Activated CD4-positive, alpha-beta T cell treated with anti-CD3 and anti-CD28 coated beads for 48 hours (primary cell): Measurements from ENCODE around the gene SKP1.
A peak's percentile ranks its signal among the peaks of the same experiment; 100 is the strongest.
"Not testable (repeated sequence)": the region's sequence is repeated elsewhere in the genome, so short reads cannot be mapped to it uniquely, and the experiment has no call there.

Source experiments
- DNase-seq: peaks from one replicate; pipeline ENCODE4 v3.0.0-alpha.2; 2020

SKP1 gene

GRCh38 chr5:134176511-134177368 is at the start of gene SKP1:
Gene SKP1 (minus strand): TSS chr5:134176950. CDS start chr5:134174022, 2,928 bp downstream.
- peak; percentile 90 for DNase-seq

DNA sequence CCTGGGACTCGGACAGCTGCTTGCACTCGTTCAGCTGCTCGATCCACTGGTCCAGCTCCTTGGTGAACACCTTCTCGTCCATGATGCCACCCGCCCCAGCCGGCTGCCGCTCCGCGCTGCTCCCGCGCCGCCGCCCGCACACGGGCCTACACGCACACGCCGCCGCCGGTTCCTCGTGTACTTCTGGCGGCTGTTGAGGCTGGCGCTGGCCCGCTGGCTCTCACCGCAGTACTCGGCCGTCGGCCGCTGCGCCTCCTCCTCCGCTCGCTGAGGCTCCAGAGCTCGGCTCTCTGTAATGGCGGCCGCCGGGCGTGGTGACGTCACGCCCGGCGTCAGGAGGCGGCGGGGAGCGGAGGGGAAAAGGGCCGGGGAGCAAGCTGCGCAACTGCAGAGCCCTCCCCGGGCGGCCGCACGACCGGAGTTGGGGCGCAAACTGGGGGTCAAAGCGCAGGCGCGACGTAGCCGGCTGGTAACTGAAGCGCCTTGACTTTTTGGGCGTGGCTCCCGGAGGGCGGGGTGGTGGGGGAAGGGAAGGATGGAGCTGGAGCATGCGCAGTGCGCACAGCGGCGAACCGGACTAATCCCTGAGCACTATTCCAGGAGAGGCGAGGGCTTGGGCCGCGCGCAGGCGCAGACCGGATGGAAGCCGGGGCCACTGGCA is 49.2 kb upstream of the SKP1 start, which contains the start of gene PPP2CA:
PPP2CA (minus strand) TSS at position 294 of the 661 bp plus-strand sequence; CDS start at position 82, 212 bp downstream.
- DNase-seq, result peak; percentile 99

- DNase-seq, result peak; percentile 80
Observed at GRCh38 chr5:134224888-134225779, 48.4 kb upstream of the SKP1 start.

DNA sequence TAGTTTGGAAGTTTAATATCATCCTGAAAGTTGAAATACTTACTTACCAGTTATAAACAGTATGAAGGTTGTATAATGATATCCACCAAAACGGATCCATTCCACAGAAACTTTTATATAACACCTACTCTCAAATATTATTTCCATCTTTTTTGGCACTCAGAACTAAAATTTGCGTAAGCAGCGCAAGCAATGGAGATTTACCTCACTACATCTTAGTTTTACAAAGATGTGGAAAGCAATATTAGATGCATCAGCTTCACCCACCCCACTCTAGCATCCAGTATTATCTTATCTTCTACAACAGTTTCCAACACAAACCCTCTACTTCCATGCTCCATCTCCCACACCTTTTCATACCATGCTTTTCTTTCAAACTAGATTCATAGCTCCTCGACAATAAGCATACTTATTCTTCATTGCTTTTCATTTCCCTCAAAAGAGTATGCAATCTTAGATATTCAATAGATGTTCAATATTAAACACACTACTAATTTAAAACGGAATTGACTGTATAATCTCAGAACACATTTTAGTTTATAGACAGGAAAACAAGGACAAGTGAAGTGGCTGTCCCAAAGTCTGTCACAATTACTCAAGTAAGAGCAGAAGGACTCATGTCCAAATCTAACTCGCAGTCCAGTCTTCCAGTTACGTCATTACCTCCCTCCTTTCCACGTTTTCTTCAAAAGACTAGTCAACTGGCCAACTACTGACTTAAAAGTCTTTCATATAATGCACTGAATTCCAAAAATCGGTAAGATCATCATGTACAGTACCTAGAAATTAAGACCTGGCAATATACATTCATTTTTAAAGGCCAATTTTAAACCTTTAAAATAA is 46.9 kb upstream of the SKP1 start:
- no peak for DNase-seq

GRCh38 chr5:134221690-134222089 is 44.9 kb upstream of the SKP1 start:
- not testable (repeated sequence) for DNase-seq

DNA sequence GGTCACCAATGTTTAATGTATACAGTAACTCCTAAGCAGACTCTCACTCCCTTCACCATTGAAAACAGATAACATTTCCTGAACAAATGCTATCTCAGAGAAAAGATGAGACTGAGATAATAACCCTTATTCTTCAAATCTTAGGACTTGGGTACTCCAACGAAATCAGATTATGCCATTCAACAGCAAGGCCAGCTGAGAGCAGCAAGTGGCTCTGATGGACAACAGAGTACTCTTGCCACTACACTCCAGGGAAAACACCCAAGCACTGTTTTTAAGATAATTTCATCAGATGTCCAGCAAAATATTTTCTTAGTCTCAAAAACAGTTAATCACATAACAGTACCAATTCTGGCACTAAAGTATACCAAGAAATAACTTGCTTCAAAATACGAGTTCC is 39.0 kb upstream of the SKP1 start:
- no peak for DNase-seq

- DNase-seq, result not testable (repeated sequence)
Observed at GRCh38 chr5:134211263-134212031, 34.7 kb upstream of the SKP1 start.

GRCh38 chr5:134209477-134210245 is 32.9 kb upstream of the SKP1 start:
- no peak for DNase-seq

GRCh38 chr5:134207696-134208095 is 30.9 kb upstream of the SKP1 start:
- DNase-seq, result no peak

DNA sequence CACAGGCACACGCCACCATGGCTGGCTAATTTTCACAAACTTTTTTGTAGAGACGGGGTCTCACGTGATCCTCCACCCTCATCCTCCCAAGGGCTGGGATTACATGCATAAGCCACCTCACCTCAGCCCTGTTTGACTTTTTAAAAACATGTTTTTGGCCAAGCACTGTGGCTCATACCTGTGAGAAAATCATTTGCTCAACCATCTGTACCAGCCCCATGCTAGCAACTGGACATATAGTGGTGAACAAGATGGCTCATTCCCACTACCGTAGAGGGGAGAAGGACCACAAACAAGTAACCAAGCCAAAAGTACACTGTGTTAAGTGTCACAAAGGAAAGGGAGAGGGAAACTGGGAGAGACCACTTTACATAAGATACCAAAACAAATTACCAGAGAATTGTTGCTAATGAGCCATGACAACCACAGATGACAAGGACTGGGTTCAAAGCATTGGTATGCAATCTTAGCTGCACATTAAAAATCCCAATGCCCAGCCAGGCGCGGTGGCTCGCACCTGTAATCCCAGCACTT is 29.9 kb upstream of the SKP1 start:
- DNase-seq, result no peak

DNA sequence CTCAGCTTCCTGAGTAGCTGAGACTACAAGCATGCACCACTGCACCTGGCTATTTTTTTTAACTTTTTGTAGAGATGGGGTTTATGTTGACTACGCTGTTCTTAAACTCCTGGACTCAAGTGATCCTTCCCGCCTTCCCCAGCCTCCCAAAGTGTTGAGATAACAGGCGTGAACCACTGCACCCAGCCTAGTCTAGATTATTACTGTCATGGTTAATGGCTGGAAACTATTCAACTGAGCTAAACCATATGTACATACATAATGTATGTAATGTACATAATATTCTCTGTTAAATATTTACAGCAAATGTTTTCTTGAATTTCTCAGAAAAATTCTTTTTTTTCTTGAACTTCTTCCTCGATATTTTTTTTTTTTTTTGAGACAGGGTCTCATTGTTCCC is 27.8 kb upstream of the SKP1 start:
- no peak for DNase-seq

DNA sequence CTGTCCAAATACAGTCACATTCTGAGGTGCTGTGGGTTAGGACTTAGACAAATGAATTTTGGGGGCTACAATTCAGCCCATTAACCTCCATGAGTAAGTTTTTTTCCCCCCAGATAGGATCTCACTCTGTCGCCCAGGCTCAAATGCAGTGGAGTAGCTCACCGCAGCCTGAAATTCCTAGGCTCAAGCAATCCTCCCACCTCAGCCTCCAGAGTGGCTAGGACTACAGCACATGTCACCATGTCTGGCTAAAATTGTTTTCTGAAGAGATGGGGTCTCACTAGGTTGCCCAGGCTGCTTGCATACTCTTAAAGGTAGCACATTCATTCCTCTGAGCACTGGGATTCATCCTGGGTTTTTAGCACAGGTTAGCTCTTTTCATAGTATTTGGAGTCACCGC is 26.9 kb upstream of the SKP1 start:
- DNase-seq, result no peak

GRCh38 chr5:134195666-134196065 is 18.9 kb upstream of the SKP1 start:
- DNase-seq, result no peak

GRCh38 chr5:134189031-134189430 is 12.3 kb upstream of the SKP1 start:
- DNase-seq, result no peak

DNA sequence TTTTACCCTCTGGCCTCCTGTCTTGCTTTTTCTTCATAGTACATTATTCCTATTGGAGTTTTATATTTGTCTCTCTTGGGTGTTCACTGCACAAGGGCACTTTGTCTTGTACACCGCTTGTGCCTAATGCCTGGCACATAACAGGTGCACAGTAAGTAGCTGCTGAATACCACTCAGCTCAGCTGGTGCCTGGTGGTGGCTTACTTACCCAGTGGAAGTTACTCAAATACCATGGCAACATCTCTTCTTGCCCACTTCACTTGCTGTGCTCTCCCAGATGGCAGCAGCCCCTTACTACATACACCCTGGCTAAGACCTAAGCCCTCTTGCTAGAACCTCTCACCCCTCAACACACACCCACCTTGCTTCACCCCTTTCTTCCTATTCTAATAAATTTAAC is 11.3 kb upstream of the SKP1 start:
- DNase-seq, result no peak

DNA sequence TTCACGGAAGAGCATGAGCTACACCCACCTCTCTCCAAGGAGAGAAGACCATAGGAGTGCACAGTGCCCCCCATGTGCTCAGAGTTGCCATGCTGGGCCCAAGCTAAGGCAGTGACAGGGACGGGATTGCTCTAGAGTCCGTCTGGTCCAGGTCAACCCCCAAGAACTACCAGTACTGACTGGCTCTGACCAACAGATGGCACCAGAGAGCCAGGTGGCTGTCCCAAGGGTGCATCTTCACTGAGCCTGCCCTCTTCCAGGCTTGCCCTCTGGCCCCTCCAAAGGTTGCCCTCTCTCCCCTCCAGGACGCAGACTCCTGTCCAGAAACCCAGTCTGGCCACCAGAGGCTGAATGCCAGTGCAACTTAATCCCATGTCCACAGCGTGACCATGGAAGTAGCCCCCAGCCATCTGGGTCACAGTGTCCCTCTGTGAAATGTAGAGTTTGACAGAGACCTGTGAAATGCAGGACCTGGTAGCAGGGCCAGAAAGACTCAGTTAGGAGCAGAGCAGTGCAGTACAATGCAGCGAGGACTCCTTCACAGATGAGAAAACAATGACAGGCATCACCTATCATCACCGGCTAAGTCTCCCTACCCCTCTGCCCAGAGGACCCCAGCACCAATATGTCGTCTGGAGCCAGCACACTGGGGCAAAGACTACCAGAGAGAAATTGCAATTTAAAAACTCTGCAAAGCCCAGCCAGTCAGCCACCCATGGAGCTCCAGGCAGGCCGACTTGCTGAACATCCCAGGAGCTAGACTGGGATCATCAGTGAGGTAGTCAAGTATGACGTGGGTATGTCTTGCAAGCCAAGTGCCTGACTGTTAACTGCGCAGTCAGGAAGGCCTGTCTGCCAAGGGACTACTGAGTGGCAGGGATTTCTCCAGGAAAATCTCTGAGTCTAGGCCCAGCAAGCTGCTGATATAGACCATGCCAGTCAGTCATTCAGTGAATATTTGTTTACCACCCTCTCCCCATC is 7.7 kb upstream of the SKP1 start:
- peak; percentile 84 for DNase-seq

- DNase-seq, result no peak
Observed at GRCh38 chr5:134183481-134183880, 6.7 kb upstream of the SKP1 start.

- DNase-seq, result no peak
Observed at GRCh38 chr5:134178096-134178419, 1.3 kb upstream of the SKP1 start.
